Tibial nerve (tissue), 4 donors: Measurements from ENCODE around the gene PIAS2. TPM values are rescaled to one million over a fixed set of nuclear protein-coding genes. Genes with fewer than 3 reads are reported as not detected.

Experiments used
- DNase-seq, 2 donors: peaks; one replicate each; pipeline ENCODE4 v3.0.0-alpha.2; 2019; ENCODE audit warnings: low spot score in 2 of 2
- H3K27ac ChIP-seq, 4 donors: fragments of 200-600 bp; sonication (generic) in 3 of 4; one replicate each; pipeline ENCODE4 v1.5.1; 2017 to 2019; ENCODE audit warnings: mild to moderate bottlenecking in 1 of 4
- H3K27me3 ChIP-seq, 2 donors: fragments of 200-600 bp; sonication (generic) in 1 of 2; one replicate each; pipeline versions ENCODE4 v1.5.1 to v1.6.0; 2017 to 2019
- H3K36me3 ChIP-seq, 3 donors: fragments of 200-600 bp; sonication (generic); one replicate each; pipeline ENCODE4 v1.5.1; 2018 to 2019
- H3K4me1 ChIP-seq, 4 donors: fragments of 200-600 bp; sonication (generic) in 3 of 4; one replicate each; pipeline ENCODE4 v1.5.1; 2017 to 2019
- H3K4me3 ChIP-seq, 4 donors: fragments of 200-600 bp; sonication (generic) in 3 of 4; one replicate each; pipeline ENCODE4 v1.5.1; 2017 to 2019; ENCODE audit warnings: mild to moderate bottlenecking in 1 of 4, moderate library complexity in 1 of 4
- H3K9me3 ChIP-seq, 4 donors: fragments of 200-600 bp; sonication (generic) in 3 of 4; one replicate each; pipeline ENCODE4 v1.5.1; 2017 to 2019
- POLR2A ChIP-seq, 2 donors: fragments of 450-650 bp; IDR thresholded peaks; one replicate each; pipeline ENCODE4 v1.6.1; 2017; ENCODE audit warnings: antibody characterized with exemption in 2 of 2, mild to moderate bottlenecking in 2 of 2, moderate library complexity in 2 of 2
- WGBS, 2 donors: methylation state at CpG; one replicate each; pipeline ENCODE4 v1.1.5; 2018; 5-methylcytosine and 5-hydroxymethylcytosine counted together
- total RNA-seq, 4 donors: library from RNA; depleted of rRNA; stranded (reverse); fragments of >200 nt; gene quantifications; one replicate each; pipeline ENCODE4 v1.1.0, GENCODE V29; 2016
- TF ChIP-seq, protein P1 (sequence below), 5 experiments: fragments of 200-600 bp in 3 of 5; fragments of 450-650 bp in 2 of 5; sonication (generic) in 3 of 5; IDR thresholded peaks; one replicate each; pipeline ENCODE4 v1.5.1; 2016 to 2019; ENCODE audit warnings: antibody characterized with exemption in 5 of 5, mild to moderate bottlenecking in 3 of 5, moderate library complexity in 2 of 5

Gene PIAS2
- total RNA-seq, 4 donors from 2014 or later = 18.8 to 25.3 (median 22.0) TPM

DNA sequence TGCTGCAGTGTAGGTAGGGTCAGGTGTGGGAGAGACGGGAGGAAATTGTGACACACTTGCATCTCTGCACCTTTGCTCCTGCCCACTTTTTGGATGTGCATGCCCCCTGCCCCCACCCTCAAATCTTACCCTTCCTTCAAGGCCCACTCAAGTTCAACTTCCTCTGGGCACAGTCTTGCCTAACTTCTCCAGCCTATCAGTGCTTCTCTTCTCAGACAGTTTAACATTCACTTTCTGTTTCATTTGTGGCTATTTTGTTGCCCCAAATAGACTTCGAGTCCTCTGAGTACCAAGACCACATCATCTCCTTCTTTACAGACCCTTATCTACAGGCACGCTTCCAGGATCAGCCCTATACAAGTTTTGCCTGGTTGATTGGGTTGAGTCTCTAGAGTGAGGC is 163.1 kb downstream of the PIAS2 start:
- peaks cover 0 to 30% (median 3%) of the 10 kb centered on the region in 4 donors for H3K4me1 ChIP-seq
- no peaks in the 10 kb centered on the region for H3K9me3 ChIP-seq
- H3K36me3 ChIP-seq = no peaks in the 10 kb centered on the region
- H3K27ac ChIP-seq = no peak overlapping the region
- no peak for TF ChIP-seq POLR2A (IDR thresholded peaks at IDR 0.05)
- TF ChIP-seq, protein P1, sequence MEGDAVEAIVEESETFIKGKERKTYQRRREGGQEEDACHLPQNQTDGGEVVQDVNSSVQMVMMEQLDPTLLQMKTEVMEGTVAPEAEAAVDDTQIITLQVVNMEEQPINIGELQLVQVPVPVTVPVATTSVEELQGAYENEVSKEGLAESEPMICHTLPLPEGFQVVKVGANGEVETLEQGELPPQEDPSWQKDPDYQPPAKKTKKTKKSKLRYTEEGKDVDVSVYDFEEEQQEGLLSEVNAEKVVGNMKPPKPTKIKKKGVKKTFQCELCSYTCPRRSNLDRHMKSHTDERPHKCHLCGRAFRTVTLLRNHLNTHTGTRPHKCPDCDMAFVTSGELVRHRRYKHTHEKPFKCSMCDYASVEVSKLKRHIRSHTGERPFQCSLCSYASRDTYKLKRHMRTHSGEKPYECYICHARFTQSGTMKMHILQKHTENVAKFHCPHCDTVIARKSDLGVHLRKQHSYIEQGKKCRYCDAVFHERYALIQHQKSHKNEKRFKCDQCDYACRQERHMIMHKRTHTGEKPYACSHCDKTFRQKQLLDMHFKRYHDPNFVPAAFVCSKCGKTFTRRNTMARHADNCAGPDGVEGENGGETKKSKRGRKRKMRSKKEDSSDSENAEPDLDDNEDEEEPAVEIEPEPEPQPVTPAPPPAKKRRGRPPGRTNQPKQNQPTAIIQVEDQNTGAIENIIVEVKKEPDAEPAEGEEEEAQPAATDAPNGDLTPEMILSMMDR (IDR thresholded peaks at IDR 0.05) = no peak
- H3K4me3 ChIP-seq = no peak overlapping the region
- H3K27me3 ChIP-seq = peaks cover 0 to 52% of the 10 kb centered on the region in 2 donors
- whole genome bisulfite sequencing, 2 donors = 78 to 79% methylated on average over 3 of the region's 3 CpGs
- no peak for DNase-seq

Other genes with a start within 250 kb of the PIAS2 start
- gene ST8SIA5, start 160.5 kb downstream of the PIAS2 start, total RNA-seq = not detected
- gene KATNAL2, start 95 bp upstream of the PIAS2 start, total RNA-seq = 10 to 100 TPM in 2 of 4 donors, 1 to 10 TPM in 2; 2.4 to 11.7 (median 7.8) TPM
- not detected for gene ELOA2, start 118.1 kb upstream of the PIAS2 start, total RNA-seq
- 10 to 100 TPM; 16.5 to 44.4 (median 29.6) TPM for gene HDHD2, start 233.0 kb upstream of the PIAS2 start, total RNA-seq